Hepatocyte (in vitro differentiated cells): ENCODE data around the gene NOTUM.
"Not testable (repeated sequence)": the region's sequence is repeated elsewhere in the genome, so short reads cannot be mapped to it uniquely, and the experiment has no call there.

Source experiments
- CTCF ChIP-seq: fragments of 200-600 bp; sonication (generic); IDR thresholded peaks from 2 replicates; pipeline ENCODE4 v1.5.1; 2016; ENCODE audit warnings: antibody characterized with exemption, mild to moderate bottlenecking; ENCODE audit not compliant: poor library complexity
- EZH2 ChIP-seq: fragments of 200-600 bp; sonication (generic); IDR thresholded peaks from 2 replicates; pipeline ENCODE4 v1.6.1; 2016; ENCODE audit warnings: antibody characterized with exemption, mild to moderate bottlenecking, borderline replicate concordance

DNA sequence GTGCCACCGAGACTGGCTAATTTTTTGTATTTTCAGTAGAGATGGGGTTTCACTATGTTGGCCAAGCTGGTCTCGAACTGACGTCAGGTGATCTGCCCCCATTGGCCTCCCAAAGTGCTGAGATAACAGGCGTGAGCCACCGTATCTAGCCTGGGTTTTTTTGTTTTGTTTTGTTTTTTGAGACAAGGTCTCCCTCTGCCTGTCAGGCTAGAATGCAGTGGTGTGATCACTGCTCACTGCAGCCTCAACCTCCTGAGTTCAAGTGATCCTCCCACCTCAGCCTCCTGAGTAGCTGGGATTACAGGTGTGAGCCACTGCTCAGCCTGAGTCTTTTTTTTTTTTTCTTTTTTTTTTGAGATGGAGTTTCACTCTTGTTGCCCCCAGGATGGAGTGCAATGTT, 7.5 kb downstream of the NOTUM start:
- TF ChIP-seq CTCF, EZH2: not testable (repeated sequence)
